ENCODE measurements around the gene BIK.
A peak's percentile ranks its signal among the peaks of the same experiment; 100 is the strongest.

BIK gene

DNA sequence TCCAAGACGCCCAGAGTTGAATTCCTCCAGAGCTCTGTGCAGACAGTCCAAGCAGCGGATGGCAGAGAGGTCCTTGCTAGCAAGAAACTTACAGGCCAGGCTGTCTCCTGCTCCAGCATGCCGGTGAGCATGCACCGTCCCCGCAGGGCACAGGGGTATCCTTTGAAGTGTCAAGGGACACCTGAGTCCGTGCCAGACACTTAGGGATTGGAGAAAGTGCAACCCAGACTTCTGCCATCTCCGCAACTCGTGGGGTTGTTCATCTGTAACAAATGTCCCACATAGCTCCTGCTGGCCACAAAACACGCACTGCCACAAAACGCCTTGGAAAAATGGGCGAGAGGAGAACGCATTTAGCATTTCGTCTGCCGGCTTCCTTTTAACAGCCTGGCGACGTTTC is 54.1 kb downstream of the BIK start:
- DNase-seq: peak; percentile 20

DNA sequence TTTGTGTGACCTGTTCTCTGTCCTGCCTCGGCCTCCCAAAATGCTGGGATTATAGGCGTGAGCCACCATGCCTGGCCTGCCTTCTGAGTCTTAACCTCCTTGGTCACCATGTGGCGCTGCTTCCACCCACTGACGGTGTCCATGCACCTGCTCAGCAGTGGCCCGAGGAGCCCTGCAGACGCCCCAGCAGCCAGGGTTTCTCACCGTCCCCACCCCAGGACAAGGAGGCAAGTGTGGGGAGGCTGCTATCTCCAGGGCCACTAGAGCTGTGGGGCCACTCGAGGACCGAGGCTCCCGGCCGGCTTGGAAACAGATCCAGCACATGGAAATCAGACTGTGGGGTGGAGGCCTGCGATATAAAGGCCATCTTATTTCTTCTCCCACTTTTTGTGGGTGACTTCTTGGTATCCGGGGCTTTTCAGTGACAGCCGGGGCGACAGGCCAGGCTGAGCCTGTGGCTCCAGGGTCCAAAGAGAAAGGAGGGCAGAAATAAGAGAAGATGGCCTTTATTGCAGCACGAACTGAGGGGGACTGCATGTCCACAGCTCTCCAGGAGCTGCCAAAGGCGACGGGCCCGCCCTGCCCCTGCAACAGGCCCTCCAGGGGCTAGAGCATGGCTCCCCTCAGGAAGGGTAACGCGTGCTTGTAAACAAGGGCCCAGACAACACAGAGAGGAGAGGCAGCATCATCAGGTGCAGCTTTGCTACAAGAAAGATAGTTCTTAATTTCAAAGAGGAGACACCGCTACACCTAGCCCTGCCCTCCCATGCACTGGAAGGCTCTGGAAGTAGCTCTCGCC is 55.8 kb downstream of the BIK start:
- no peak for DNase-seq

DNA sequence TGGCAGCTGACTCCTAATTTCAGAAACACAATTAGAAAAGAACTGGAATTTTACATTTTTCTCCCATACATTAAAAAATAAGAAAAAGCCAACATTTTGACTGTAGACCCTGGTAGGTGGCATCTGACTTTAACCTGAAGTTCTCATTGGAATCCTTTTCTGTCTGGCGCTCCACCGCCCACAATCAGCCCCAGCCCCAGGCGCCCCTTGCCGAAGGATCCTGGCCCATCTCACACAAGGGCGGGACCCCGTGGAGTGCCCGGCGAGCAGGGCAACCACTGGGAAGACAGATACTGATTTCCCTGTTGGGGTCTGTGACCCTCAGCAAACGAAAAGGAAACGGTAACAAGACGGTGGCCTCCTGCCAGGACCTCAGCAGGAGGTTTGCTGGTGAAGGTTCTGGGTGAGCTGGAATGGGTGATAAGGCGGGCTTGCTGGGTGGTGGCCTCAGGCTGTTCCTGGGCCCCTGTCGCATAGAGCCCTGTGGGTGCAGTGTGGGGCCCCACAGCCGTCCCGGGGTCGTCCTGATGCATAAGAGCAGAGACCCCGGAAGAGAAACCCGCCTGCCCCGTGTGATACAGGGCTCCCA is 56.5 kb downstream of the BIK start:
- DNase-seq: no peak

DNA sequence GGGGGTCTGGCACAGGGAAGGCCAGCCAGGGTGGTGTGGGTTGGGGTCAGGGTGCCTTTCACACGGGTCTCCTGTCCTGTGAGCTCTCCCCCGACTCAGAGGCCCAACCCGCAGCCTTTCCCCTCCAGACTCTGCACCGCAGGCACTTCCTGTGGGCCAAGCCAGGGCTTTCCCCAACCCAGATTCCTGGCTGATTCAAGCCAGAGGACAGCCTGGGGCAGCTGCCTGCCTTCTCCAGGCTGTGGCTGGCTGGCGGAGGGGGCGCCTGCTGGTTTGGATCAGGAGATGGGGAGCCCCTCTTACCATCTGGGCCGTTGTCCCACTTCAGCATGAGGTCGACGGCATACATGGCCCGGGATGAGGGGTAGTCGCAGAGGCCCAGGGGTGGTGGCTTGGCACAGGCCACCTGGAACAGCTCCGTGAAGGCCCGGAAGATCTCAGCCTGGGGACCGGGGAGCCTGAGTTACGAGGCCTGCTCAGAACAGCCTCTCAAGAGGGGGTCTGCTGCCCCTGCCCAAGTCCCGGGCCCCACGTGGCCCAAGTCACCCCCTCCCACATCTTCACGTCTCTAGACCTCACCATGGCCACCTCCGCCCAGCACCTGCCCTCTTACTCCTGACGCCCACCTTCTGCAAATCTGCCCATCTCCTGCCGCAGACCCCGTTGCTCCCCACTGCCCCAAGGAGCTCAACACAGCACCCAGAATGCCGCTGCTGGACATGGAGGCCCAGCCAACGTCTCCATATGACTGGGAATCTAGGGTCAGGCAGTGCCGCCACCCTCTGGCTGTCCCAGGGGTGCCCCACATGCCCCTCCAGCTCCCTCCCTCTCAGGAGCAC is 58.1 kb downstream of the BIK start:
- no peak for DNase-seq

DNA sequence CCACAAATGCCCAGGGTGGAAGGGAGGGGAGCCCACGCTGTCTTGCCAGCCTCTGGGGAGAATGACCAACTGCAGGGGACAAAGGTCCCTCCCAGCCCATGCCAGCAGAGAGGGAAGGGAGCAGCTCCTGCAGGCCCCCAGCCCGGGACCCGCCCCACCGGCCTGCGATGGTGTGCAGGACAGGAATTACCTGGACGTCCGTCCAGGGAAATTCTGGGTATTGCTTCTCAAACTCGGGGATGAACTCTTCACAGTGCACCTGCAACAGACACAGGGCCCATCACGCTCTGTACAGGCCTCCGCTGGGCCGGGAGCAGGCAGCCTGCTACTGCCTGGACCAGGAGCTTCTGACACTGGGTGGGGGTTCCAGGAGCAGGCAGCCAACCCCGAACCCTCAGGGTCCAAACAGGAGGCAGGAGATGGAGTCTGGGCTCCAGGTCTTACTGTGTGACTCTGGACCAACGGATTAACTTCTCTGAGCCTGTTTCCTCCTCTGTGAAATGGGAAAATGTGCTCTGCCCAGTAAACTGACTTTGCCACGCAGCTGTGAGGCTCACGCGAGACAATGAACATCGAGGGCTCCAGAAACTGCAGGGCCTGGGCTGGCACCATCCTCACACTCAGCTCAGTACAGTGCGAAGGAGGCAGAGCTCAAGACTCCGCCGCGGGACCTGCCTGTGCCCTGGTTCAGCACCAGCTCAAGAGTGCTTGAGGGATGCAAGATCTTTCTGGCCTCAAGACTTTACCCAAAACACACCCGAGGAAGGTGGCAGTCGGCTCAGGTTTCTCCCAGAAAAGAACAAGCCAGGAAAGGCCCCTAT is 59.0 kb downstream of the BIK start:
- no peak for DNase-seq

DNA sequence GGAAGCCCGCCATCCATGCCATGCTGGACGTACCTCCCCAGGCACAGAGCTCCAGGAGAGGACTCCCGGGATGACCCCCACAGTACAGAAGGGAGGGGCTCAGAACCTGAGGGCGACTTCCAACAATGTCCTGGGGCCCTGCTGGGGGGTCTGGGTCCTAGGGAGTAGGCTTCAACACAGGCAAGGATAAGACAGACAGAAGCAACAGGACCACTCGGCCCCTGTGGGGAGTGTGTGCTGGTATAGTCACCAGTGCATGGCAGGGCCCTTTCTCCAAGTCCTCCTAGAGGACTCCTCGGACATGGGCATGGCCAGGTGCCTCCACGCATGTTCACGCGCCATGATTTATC is 59.6 kb downstream of the BIK start:
- DNase-seq: no peak

DNA sequence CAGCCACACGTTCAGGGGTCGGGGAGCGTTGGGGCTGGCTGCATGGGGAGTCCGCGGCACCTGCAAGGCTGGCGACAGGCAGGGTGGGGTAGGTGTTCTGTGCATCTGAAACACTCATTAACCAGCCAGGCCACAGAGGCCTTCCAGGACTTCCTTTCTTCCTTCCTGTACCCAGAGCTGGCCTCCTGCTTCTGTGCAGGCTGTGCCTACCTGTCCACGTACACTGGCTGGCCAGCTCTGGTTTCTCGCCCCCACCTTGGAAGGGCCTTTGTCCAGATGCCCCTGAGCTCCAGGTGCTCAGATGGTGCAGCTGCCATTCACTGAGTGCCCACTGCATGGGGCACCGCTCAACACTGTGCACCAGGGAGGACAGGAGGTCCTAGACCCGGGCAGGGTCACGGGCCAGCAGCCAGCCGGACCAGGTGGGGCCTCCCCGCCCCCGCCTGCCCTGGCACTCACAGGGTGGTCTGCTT is 60.5 kb downstream of the BIK start:
- no peak for DNase-seq

DNA sequence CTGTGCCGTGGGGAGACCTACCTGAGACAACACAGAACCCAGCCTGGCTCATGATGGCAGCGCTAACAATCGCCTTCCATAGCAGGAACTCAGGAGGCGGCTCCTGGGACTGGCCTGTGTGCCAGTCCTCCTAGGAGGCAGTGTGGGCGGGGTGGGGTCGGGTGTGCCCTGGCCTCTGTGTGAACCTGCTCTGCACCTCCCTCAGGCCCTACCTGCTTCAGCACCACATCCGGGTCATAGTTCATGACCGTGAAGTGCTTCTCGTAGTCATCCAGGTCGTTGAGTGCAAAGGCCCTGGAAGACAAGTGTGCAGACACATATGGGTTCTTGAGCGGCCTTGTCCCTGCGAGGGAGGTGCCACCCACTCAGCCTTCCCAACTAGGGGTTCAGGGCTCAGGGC is 61.1 kb downstream of the BIK start:
- DNase-seq: no peak

DNA sequence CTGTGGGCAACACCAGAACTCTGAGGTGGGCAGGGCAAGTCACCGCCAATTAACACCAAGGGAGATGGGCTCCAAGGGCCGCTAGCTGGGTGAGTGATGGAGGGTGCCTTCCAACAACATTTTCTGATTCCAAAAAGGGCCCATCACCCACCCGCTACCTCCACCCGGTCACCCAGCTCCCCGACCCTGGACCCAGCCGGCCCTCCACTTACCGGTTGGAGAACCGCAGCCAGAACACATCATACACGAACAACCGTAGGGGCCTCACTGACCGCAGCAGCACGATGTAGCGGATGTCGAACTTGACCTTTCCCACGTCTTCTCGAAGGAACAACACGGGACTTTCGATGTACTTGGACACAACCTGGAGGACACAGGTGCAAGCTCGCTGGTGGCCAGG is 61.6 kb downstream of the BIK start:
- DNase-seq: no peak

DNA sequence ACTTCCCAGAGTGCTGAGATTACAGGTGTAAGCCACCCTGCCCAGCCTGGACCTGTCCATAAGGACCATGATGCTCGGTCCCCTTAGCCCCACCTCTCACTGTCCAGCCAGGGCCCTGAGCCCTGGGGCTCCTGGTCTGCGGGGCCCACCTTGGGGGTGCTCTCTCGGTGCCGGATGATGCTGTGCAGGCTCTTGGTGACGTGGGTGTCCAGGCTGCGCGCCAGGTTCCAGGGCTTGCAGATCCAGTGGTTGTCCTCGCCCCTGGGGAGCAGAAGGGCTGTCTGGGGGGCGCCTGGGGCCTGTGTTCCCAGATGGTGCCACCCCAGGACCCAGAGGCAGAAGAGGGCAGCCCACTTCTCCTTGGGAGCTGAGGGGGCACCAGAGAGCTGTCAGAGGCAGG is 63.0 kb downstream of the BIK start:
- no peak for DNase-seq

DNA sequence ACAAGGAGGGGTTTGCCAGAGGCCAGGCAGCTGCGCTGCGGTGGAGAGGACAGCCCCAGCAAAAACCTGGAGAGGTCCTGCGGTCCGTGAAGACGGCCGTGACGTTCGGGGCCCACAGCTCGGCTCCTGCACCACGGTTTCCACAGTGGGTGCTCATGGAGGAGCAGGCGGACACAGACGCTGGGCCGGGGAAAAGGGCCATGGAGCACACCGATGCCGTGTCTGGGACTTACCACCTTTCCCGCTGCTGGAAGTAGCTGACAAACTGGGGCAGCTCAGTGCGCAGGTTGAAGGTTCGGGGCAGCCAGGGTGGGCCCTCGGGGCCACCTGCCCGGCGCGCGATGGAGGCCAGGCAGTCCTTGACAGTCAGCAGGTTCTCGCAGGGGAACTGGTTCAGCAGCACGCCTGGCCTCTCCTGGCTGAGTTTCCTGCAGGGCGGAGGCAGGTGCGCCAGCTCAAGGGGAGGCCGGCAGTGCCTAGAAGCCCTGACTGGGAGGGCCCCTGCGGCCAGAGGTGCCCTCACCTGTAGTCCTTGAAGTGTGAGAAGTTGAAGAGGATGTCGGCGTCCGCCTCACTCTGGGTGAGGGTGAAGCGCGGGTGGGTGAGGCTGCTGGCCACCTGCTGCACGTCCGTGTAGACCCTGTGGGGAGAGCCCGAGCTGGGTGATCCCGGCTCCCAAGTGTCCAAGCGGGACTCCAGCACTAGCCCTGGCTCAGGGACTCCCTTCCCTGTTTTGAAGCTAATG is 63.6 kb downstream of the BIK start:
- DNase-seq: no peak

DNA sequence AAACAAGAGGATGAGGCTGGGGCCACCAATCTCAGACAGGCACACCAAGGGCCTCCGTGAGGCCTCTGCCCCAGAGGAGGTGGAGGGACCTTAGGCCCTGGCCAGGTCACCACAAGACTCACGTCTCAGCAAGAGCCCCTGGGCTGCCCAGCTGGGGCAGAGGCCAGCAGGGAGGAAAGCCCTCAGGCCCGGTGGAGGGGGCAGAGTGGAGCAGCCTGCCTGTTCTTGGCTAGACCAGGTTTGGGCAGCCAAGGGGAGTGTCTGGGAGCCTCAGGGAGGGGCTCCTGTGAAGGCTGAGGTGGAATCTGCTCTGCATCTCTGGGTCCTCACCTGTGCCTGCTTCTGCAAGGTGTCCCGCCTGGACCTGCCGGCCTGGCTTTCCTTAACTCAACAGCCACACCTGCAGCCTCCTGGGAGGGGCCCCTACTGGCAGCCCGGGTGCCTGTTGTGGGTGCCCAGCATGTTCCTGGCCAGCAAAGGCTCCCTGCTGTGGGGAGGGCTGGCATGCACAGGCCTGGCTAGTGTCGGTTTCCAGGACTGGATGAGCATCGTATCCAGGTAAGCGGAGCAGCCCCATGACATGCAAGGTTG is 64.5 kb downstream of the BIK start:
- DNase-seq: no peak

DNA sequence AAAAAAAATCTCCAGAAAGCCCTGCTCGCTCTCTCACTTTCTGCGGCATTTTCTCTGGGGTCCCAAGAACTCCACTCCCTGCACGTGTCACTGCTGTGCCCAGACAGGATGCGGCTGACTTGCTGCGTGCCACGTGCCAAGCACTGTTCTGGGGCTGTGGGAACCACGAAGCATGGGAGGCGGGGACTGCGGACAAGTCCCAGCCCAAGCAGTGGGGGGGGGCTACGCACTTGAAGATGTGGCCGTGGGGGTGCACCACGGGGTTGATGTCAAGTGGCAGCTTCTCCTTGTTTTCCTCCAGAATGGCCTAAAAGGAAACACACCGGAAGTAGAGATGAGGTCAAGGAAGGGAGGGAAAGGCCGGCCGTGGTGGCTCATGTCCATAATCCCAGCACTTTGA is 65.5 kb downstream of the BIK start:
- DNase-seq: no peak

DNA sequence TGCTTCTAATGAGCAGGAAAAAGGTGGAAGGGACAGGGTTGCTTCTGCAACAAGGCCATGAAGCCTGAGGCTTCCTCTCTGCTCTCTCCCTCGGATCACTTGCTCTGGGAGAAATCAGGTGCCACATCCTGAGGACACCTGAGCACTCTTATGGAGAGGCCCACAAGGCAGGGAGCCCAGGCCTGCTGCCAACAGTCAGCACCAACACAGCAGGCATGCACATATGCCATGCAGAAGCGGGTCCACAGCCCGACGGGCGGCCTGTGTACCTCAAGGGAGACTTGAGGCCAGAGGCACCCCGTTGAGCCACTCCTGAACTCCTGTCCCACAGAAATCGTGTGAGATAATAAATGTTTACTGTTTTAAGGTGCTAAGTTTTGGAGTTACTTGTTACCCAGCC is 66.9 kb downstream of the BIK start:
- peak; percentile 61 for DNase-seq
